Measurements from ENCODE around the gene TSC2. TPM values are rescaled to one million over a fixed set of nuclear protein-coding genes. Genes with fewer than 3 reads are reported as not detected.

Gene TSC2
- total RNA-seq, 1 donor, result 78.9 TPM

GRCh38 chr16:2019518-2019920 lies 28.3 kb upstream of the TSC2 start, which contains the start of gene NPW:
Gene NPW, plus strand, starts transcription at chr16:2019785.
- Histone ChIP-seq H2AFZ (ENCODE audit: low read length) (no peak within 1 kb of the TSS), H3K4me1 (ENCODE audit: insufficient read depth, low read length) (peaks cover 4% of the 10 kb centered on the region), H3K36me3 (ENCODE audit: insufficient read depth, low read length) (no peaks in the 10 kb centered on the region), H3K27ac (ENCODE audit: low read depth, low read length) (no peak within 1 kb of the TSS), H3K27me3 (ENCODE audit: insufficient read depth, low read length) (peaks cover 19% of the 10 kb centered on the region), H3K4me2 (ENCODE audit: insufficient read depth, low read length) (no peak within 1 kb of the TSS), H3K9me3 (ENCODE audit: low read depth, low read length) (no peaks in the 10 kb centered on the region), H4K20me1 (ENCODE audit: insufficient read depth, low read length) (no peaks in the 10 kb centered on the region), H3K4me3 (ENCODE audit: insufficient read depth, low read length) (no peak within 1 kb of the TSS), H3K79me2 (ENCODE audit: insufficient read depth, low read length) (no peaks in the 10 kb centered on the region)
- no peak for DNase-seq (ENCODE audit: insufficient read length, low spot score, missing footprints)
- no peak for TF ChIP-seq CTCF (IDR thresholded peaks at IDR 0.05; ENCODE audit: extremely low read depth, low read depth, low read length)

DNA sequence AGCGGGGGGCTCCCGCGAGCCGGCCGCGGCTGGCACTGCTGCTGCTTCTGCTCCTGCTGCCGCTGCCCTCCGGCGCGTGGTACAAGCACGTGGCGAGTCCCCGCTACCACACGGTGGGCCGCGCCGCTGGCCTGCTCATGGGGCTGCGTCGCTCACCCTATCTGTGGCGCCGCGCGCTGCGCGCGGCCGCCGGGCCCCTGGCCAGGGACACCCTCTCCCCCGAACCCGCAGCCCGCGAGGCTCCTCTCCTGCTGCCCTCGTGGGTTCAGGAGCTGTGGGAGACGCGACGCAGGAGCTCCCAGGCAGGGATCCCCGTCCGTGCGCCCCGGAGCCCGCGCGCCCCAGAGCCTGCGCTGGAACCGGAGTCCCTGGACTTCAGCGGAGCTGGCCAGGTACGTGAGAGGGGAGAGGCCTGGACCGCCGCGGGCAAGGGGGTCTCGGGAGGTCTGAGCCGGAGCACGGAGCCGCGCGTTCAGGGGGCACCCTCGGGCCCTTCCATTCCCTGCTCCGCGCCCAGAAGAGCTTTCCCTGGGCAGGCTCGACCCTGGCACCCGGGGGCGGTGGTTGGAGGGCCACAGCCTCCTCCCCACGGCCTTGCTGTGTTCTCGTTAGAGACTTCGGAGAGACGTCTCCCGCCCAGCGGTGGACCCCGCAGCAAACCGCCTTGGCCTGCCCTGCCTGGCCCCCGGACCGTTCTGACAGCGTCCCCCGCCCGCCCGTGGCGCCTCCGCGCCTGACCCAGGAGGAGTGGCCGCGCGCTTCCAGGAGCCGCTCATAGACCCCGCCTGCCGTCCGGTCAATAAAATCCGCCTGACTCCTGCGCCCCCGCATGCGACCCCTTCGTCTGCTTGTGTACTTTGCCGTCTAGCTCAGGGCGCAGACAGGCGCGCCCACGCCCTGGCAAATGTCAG lies 27.6 kb upstream of the TSC2 start:
- no peak overlapping the region for H3K4me2 ChIP-seq (ENCODE audit: insufficient read depth, low read length)
- H2AFZ ChIP-seq (ENCODE audit: low read length), result no peak overlapping the region
- H3K9me3 ChIP-seq (ENCODE audit: low read depth, low read length), result no peaks in the 10 kb centered on the region
- no peaks in the 10 kb centered on the region for H4K20me1 ChIP-seq (ENCODE audit: insufficient read depth, low read length)
- no peak overlapping the region for H3K4me3 ChIP-seq (ENCODE audit: insufficient read depth, low read length)
- no peaks in the 10 kb centered on the region for H3K36me3 ChIP-seq (ENCODE audit: insufficient read depth, low read length)
- no peak for DNase-seq (ENCODE audit: insufficient read length, low spot score, missing footprints)
- TF ChIP-seq CTCF (IDR thresholded peaks at IDR 0.05; ENCODE audit: extremely low read depth, low read depth, low read length), result no peak
- H3K4me1 ChIP-seq (ENCODE audit: insufficient read depth, low read length), result peaks cover 4% of the 10 kb centered on the region
- H3K27me3 ChIP-seq (ENCODE audit: insufficient read depth, low read length), result peaks cover 19% of the 10 kb centered on the region
- H3K27ac ChIP-seq (ENCODE audit: low read depth, low read length), result no peak overlapping the region
- no peaks in the 10 kb centered on the region for H3K79me2 ChIP-seq (ENCODE audit: insufficient read depth, low read length)

DNA sequence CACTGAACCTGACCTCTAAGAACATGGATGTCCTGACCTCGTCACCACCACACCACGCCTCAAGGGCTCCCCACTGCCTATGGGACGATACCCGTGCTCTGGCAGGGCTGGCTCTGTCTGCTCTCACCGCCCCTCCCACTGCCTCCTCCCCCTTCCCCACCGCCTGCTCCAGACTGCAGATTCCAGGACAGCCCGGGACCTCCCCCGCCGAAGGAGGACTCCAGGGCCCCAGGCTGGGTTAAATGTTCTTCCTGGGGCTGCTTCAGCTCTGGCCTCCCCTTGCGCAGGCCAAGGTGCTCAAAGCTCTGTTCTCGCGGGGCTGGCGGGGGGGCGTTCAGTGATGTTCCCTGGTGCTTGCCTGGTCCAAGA lies 25.1 kb upstream of the TSC2 start:
- Histone ChIP-seq H3K4me3 (ENCODE audit: insufficient read depth, low read length) (peak overlapping the region; percentile 70), H3K27ac (ENCODE audit: low read depth, low read length) (no peak overlapping the region)
- DNase-seq (ENCODE audit: insufficient read length, low spot score, missing footprints), result peak; percentile 98

More for the DNA sequence above, 25.1 kb upstream of the TSC2 start:
- Histone ChIP-seq H3K27me3 (ENCODE audit: insufficient read depth, low read length) (peaks cover 19% of the 10 kb centered on the region), H3K9me3 (ENCODE audit: low read depth, low read length) (no peaks in the 10 kb centered on the region), H3K4me1 (ENCODE audit: insufficient read depth, low read length) (peaks cover 8% of the 10 kb centered on the region), H4K20me1 (ENCODE audit: insufficient read depth, low read length) (peaks cover 4% of the 10 kb centered on the region), H3K4me2 (ENCODE audit: insufficient read depth, low read length) (peak overlapping the region; percentile 91), H3K79me2 (ENCODE audit: insufficient read depth, low read length) (peaks cover 5% of the 10 kb centered on the region), H2AFZ (ENCODE audit: low read length) (peak overlapping the region; percentile 90), H3K36me3 (ENCODE audit: insufficient read depth, low read length) (no peaks in the 10 kb centered on the region)
- TF ChIP-seq CTCF (IDR thresholded peaks at IDR 0.05; ENCODE audit: extremely low read depth, low read depth, low read length), result no peak

All from osteoblast (primary cell).